Islet precursor cell (in vitro differentiated cells): ENCODE measurements around the gene SNAPC5.
"Not testable (repeated sequence)": the region's sequence is repeated elsewhere in the genome, so short reads cannot be mapped to it uniquely, and the experiment has no call there.

Experiments used
- DNase-seq: peaks from one replicate; pipeline ENCODE4 v3.0.0-alpha.2; 2018

The SNAPC5 gene, protein sequence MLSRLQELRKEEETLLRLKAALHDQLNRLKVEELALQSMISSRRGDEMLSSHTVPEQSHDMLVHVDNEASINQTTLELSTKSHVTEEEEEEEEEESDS

DNA sequence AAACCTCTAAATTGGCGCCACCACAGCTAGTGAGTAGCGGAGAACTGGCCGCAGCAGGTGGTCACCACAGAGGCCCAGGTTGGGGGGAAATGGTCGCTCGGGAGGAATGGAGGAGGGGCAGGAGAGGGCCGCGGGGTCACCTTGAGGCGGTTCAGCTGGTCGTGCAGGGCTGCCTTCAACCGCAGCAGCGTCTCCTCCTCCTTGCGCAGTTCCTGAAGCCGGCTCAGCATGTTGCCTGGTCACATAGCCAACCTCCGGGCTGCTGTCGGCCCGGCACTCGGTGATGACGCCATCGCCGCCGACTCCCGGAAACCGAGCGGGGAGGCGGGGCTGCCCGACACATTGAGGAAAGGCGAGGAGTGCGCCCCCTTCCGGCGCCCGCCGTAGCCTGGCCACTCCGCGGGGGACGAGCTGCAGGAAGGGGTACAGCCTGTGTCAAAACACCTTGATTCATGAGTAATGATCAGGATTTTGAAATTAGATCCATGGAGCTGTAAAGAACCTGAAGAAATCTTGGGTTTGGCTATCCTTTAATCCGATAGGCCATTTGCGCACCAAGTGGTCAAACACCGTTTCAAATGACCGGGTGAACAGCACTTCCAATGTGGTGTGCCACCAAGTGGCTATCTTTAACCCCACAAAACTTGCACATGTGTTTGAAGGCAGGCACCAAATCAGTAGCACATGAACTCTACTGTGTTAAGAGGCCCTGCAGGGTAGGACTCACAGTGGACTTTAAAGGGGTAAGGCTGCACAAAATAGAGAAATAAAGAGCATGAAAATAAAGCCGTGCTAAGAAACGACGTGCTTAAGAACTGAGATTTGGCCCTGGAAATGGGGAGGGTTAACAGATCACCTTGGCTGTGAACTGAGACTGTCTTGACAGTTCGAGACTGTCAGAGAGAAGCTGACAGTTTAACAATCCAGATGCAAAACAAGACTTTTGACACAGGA lies at the start of gene SNAPC5:
SNAPC5 (minus strand) TSS at position 261 of the 954 bp plus-strand sequence; CDS start at position 230, 31 bp downstream.
- peak; percentile 98 for DNase-seq

DNA sequence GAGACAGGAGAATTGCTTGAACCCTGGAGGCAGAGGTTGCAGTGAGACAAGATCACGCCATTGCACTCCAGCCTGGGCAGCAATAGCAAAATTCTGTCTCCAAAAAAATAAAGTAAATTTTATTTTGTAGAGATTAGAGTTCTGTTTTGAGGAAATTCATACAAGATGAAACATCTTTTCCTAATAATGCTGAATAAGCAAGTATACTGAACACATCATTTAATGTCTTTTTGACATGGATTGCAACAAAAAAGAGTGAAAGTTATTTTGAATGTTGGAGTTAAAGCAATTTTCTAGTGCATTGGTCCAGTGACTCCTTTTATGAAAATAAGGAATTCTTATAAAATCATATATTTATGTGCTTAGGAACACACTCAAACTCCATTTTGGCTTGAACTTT lies 47.7 kb upstream of the SNAPC5 start:
- no peak for DNase-seq

- no peak for DNase-seq
These were observed 45.3 kb upstream of the SNAPC5 start for GRCh38 chr15:66542896-66543295.

- DNase-seq, result no peak
These were observed 37.5 kb upstream of the SNAPC5 start for GRCh38 chr15:66535056-66535455.

DNA sequence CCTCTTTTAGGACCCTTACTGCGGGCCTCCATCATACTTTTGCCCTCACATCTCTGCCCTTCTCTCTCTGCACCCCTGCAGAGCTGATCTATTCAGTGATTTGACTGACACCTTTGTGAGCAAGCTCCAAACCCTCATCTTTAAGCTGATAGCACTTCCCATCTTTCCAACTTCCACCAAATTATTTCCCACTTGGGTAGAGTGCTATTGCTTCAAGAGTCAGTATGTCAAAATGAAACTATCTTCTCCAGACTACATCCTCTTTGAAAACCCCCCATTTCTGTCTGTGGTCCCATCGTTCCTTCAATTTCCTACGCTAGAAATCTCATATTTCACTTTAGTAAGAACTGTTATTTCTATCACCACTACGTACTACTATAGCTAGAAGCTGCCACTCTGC lies 27.3 kb upstream of the SNAPC5 start:
- no peak for DNase-seq

GRCh38 chr15:66523926-66524325 lies 26.4 kb upstream of the SNAPC5 start:
- no peak for DNase-seq

GRCh38 chr15:66515901-66516322 lies 18.4 kb upstream of the SNAPC5 start:
- no peak for DNase-seq

GRCh38 chr15:66514586-66514985 lies 17.0 kb upstream of the SNAPC5 start:
- no peak for DNase-seq

- no peak for DNase-seq
These were observed 10.8 kb upstream of the SNAPC5 start for GRCh38 chr15:66508293-66508883.

GRCh38 chr15:66505818-66506217 lies 8.3 kb upstream of the SNAPC5 start:
- peak; percentile 19 for DNase-seq

GRCh38 chr15:66505430-66505811 lies 7.9 kb upstream of the SNAPC5 start:
- DNase-seq, result no peak

DNA sequence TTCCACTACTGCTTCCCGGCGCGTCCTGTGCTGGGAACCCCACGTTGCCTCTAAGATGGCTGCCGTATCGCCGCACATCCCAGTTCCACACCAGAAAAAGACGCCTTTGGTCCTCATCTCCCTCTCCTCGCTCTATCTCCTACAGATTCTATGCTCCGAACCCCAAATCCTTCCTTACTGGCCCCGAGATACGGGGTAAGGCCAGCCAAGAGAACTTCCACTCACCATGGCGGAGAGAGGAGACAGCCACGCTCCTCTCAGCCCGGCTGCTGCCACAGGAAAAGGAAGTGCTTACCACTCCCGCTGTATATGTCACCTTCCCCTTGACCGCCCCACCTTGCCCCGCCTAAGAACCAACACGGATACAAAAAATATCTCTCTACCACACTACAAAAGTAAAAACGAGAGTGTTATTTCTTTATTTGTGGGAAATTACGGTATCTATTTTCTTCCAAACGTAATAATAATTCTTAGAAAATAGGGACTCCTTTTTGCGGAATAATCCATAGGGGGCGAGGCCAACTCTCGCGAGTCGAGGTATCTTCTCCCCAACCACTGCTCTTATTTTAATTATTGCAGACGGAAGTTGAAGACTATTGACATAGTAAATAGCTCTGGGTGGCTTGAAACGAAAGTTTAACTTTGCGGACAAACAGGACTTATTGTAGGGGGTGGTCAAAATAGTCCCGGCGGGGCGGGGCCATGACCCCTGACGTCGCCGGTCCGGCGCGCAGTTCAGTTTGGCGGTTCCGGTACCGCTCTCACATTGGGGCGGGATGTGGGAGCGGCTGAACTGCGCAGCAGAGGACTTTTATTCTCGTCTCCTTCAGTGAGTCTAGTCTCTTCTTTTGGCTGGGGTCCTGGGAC lies 7.2 kb upstream of the SNAPC5 start, which contains the start of the genes RPL4 and ZWILCH:
RPL4 (minus strand) TSS at position 293 of the 867 bp plus-strand sequence; CDS start at position 228, 65 bp downstream.
ZWILCH (plus strand) TSS at position 764 of the 867 bp plus-strand sequence; CDS start at position 777, 13 bp downstream.
- DNase-seq, result peak; percentile 85

- DNase-seq, result peak; percentile 8
These were observed 6.4 kb upstream of the SNAPC5 start for GRCh38 chr15:66503780-66504562.

DNA sequence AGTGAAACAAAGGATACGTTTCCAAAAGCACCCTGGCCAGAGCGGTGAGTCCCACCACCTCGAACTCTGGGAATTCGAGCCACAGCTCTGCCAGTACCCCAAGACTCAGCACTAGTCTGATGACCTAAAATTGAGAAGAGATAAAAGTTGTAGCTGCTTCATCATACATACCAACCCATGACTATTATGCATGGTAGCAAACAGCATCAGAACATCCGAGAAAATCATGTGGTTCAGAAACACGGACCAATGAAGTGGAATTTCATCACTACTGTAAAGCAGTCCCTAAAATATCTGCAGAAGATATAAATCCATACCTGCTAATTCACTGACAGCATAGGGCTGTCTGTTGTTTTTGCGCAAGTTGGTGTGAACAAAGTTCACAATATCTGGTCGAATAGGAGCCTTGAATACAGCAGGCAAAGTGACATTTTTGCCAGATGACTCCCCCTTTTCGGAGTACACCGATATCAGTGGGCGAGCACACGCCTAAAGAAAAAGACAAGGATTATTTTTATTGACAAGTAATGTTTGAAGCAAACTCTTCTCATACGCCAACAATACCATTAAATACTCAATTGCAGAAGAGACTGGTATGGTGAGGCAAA lies 5.6 kb upstream of the SNAPC5 start:
- DNase-seq, result not testable (repeated sequence)

DNA sequence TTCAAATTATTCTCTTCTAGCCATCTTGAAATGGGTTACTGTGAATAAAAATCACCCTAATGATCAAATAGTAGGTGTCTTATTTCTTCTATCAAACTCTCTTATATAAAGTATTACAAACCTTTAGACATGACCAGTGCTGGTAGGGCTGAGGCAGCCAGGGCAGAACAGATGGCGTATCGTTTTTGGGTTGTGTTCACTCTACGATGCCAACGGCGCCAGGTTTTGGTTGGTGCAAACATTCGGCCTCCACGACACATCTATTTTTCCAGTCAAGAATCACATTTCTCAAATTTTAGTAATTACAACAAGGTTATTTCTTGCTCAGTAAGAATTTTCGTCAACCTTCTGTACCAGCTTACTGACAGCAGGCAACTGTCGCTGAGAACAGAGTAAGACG lies 4.9 kb upstream of the SNAPC5 start:
- DNase-seq, result peak; percentile 13

GRCh38 chr15:66500346-66500745 lies 2.8 kb upstream of the SNAPC5 start:
- DNase-seq, result peak; percentile 12

DNA sequence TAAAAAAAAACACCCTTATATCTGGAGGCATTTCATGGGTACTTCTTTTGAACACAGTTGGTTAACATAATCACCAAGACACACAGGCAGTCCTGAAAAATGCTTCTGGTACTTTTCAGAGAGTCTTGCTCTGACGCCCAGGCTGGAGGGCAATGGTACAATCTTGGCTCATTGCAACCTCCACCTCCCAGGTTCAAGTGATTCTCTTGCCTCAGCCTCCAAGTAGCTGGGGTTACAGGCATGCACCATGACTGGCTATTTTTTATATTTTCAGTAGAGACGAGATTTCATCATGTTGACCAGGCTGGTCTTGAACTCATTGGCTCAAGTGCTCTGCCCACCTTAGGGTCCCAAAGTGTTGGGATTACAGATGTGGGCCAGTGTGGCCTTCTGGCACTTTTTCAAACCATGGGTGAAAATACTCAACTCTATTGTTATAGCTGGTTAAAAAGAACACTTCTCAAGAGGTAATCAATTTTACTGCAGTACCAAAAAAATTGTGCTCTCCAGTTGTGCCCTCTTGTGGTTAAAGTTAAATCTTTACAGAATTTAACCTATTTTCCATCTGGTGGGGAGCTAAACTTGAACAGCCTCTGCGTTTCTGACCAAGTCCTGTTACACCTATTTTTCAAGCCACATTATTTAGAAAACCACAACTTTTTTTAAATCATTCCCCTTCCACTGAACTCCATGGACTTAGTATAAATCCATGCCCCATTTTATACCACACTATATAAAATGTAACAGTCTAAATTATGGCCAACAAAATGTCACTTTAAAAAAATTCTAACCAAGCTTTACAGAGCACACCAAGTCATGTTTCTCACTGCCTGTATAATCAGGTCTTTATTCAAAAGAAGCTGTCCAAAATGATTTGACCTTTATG lies 1.2 kb upstream of the SNAPC5 start:
- peak; percentile 40 for DNase-seq

- DNase-seq, result no peak
These were observed 536 bp downstream of the SNAPC5 start for GRCh38 chr15:66496951-66497501.

GRCh38 chr15:66494262-66494661 lies 3.3 kb downstream of the SNAPC5 start:
- DNase-seq, result peak; percentile 10

GRCh38 chr15:66491846-66492245 lies 5.7 kb downstream of the SNAPC5 start:
- DNase-seq, result peak; percentile 44
